Parathyroid adenoma (tissue), 2 donors: ENCODE data around the gene ITSN2.

ENCODE experiments used
- H2AFZ ChIP-seq: fragments of 300-600 bp; sonication (generic); one replicate; pipeline ENCODE4 v1.7.0; 2017; ENCODE audit warnings: antibody characterized with exemption, mild to moderate bottlenecking
- H3K27ac ChIP-seq: fragments of 300-600 bp; sonication (generic); one replicate; pipeline ENCODE4 v1.7.0; 2017
- H3K27me3 ChIP-seq: fragments of 300-600 bp; sonication (generic); one replicate; pipeline ENCODE4 v1.7.0; 2017; ENCODE audit warnings: low read length; ENCODE audit not compliant: control insufficient read depth, insufficient read depth
- H3K36me3 ChIP-seq: fragments of 300-600 bp; sonication (generic); one replicate; pipeline ENCODE4 v1.7.0; 2017; ENCODE audit warnings: low read length; ENCODE audit not compliant: control insufficient read depth, insufficient read depth
- H3K4me1 ChIP-seq: fragments of 300-600 bp; sonication (generic); one replicate; pipeline ENCODE4 v1.7.0; 2017; ENCODE audit warnings: control low read depth
- H3K4me2 ChIP-seq: fragments of 300-600 bp; sonication (generic); one replicate; pipeline ENCODE4 v1.7.0; 2017; ENCODE audit warnings: low read length
- H3K4me3 ChIP-seq: fragments of 300-600 bp; sonication (generic); one replicate; pipeline ENCODE4 v1.7.0; 2017; ENCODE audit warnings: low read depth, low read length
- H3K79me2 ChIP-seq: fragments of 300-600 bp; sonication (generic); one replicate; pipeline ENCODE4 v1.7.0; 2017; ENCODE audit warnings: control low read depth
- H3K9ac ChIP-seq: fragments of 300-600 bp; sonication (generic); one replicate; pipeline ENCODE4 v1.7.0; 2017; ENCODE audit warnings: mild to moderate bottlenecking
- H3K9me3 ChIP-seq: fragments of 300-600 bp; sonication (generic); one replicate; pipeline ENCODE4 v1.7.0; 2017; ENCODE audit warnings: low read length; ENCODE audit not compliant: control insufficient read depth
- CTCF ChIP-seq: fragments of 300-600 bp; sonication (generic); IDR thresholded peaks from one replicate; pipeline ENCODE4 v1.7.0; 2017; ENCODE audit warnings: antibody characterized with exemption, mild to moderate bottlenecking
- donor health status: primary hyperparathyroidism.

Gene ITSN2

GRCh38 chr2:24247592-24247991 is 112.7 kb downstream of the ITSN2 start:
- no peak overlapping the region for H2AFZ ChIP-seq
- no peaks in the 10 kb centered on the region for H3K9me3 ChIP-seq
- H3K9ac ChIP-seq = no peak overlapping the region
- no peaks in the 10 kb centered on the region for H3K36me3 ChIP-seq
- H3K4me1 ChIP-seq = no peaks in the 10 kb centered on the region
- H3K4me2 ChIP-seq = no peak overlapping the region
- no peaks in the 10 kb centered on the region for H3K27me3 ChIP-seq
- H3K4me3 ChIP-seq = no peak overlapping the region
- no peaks in the 10 kb centered on the region for H3K79me2 ChIP-seq
- no peak overlapping the region for H3K27ac ChIP-seq
- TF ChIP-seq CTCF = no peak

- Histone ChIP-seq H3K9ac (no peak overlapping the region), H3K4me3 (no peak overlapping the region), H2AFZ (no peak overlapping the region), H3K36me3 (no peaks in the 10 kb centered on the region), H3K27me3 (no peaks in the 10 kb centered on the region), H3K4me2 (no peak overlapping the region), H3K27ac (no peak overlapping the region), H3K79me2 (no peaks in the 10 kb centered on the region), H3K9me3 (no peaks in the 10 kb centered on the region), H3K4me1 (no peaks in the 10 kb centered on the region)
- TF ChIP-seq CTCF = no peak
Measured at GRCh38 chr2:24247164-24247563, 113.2 kb downstream of the ITSN2 start.

GRCh38 chr2:24245986-24246776 is 114.2 kb downstream of the ITSN2 start:
- no peak overlapping the region for H2AFZ ChIP-seq
- TF ChIP-seq CTCF = no peak
- H3K4me3 ChIP-seq = no peak overlapping the region
- H3K27me3 ChIP-seq = no peaks in the 10 kb centered on the region
- no peak overlapping the region for H3K27ac ChIP-seq
- H3K9me3 ChIP-seq = no peaks in the 10 kb centered on the region
- no peak overlapping the region for H3K9ac ChIP-seq
- H3K36me3 ChIP-seq = no peaks in the 10 kb centered on the region
- no peaks in the 10 kb centered on the region for H3K79me2 ChIP-seq
- no peaks in the 10 kb centered on the region for H3K4me1 ChIP-seq
- H3K4me2 ChIP-seq = no peak overlapping the region

- no peaks in the 10 kb centered on the region for H3K9me3 ChIP-seq
- no peak overlapping the region for H3K4me2 ChIP-seq
- H3K27ac ChIP-seq = no peak overlapping the region
- no peak overlapping the region for H3K9ac ChIP-seq
- no peaks in the 10 kb centered on the region for H3K79me2 ChIP-seq
- no peak overlapping the region for H3K4me3 ChIP-seq
- no peak for TF ChIP-seq CTCF
- no peak overlapping the region for H2AFZ ChIP-seq
- H3K4me1 ChIP-seq = no peaks in the 10 kb centered on the region
- no peaks in the 10 kb centered on the region for H3K36me3 ChIP-seq
- no peaks in the 10 kb centered on the region for H3K27me3 ChIP-seq
Measured at GRCh38 chr2:24241528-24241927, 118.8 kb downstream of the ITSN2 start.

GRCh38 chr2:24239553-24239952 is 120.8 kb downstream of the ITSN2 start:
- no peaks in the 10 kb centered on the region for H3K36me3 ChIP-seq

More at GRCh38 chr2:24239553-24239952, 120.8 kb downstream of the ITSN2 start:
- no peak for TF ChIP-seq CTCF
- Histone ChIP-seq H3K4me2 (no peak overlapping the region), H3K4me3 (no peak overlapping the region), H3K27me3 (no peaks in the 10 kb centered on the region), H3K9ac (no peak overlapping the region), H3K4me1 (no peaks in the 10 kb centered on the region), H3K27ac (no peak overlapping the region), H3K79me2 (no peaks in the 10 kb centered on the region), H2AFZ (no peak overlapping the region), H3K9me3 (no peaks in the 10 kb centered on the region)
